ENCODE data around the gene NOC4L. TPM values are rescaled to one million over a fixed set of nuclear protein-coding genes. Genes with fewer than 3 reads are reported as not detected.

NOC4L gene
- total RNA-seq, 4 donors from 2014 or later: 7.5 to 13.4 (median 9.5) TPM

DNA sequence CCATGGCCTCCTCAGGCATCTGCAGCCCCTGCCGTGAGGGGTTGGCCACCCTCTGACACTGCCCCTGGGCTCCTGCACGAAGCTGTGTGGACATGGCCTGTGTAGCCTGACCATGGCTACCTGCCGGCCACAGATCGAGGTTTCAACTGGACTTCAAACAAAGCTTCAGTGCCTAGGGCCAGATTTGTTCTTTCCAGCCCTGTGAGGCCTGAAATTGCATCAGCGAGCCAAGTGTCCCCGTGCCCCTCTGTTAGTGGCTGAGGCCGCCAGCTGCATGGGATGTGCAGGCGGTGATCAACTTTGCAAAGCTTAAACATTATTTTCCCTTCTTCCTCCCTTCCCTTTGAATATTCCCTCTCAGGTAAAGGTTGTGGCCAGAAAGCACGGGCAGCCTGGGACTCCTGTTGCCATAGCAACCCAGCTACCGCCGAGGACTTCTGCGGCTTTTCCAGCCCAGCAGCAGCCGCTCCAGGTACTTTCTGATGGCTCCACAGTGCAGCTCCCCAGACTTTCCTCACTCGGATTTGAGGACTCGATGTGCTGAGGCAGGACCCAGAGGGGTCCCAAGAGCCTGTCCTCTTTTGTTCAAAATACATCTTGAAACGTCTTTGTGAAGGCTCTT, 35.9 kb upstream of the NOC4L start:
- TF ChIP-seq, protein P1, sequence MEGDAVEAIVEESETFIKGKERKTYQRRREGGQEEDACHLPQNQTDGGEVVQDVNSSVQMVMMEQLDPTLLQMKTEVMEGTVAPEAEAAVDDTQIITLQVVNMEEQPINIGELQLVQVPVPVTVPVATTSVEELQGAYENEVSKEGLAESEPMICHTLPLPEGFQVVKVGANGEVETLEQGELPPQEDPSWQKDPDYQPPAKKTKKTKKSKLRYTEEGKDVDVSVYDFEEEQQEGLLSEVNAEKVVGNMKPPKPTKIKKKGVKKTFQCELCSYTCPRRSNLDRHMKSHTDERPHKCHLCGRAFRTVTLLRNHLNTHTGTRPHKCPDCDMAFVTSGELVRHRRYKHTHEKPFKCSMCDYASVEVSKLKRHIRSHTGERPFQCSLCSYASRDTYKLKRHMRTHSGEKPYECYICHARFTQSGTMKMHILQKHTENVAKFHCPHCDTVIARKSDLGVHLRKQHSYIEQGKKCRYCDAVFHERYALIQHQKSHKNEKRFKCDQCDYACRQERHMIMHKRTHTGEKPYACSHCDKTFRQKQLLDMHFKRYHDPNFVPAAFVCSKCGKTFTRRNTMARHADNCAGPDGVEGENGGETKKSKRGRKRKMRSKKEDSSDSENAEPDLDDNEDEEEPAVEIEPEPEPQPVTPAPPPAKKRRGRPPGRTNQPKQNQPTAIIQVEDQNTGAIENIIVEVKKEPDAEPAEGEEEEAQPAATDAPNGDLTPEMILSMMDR (IDR thresholded peaks at IDR 0.05): no peak
- TF ChIP-seq EP300 (IDR thresholded peaks at IDR 0.05) (no peak), POLR2AphosphoS5 (IDR thresholded peaks at IDR 0.05) (no peak), POLR2A (IDR thresholded peaks at IDR 0.05) (no peak)
- no peak for ATAC-seq
- 66% methylated on average over 9 of the region's 16 CpGs; no CpG with 5 or more reads in 1 of the 2 donors for WGBS, 2 donors (ENCODE audit: low coverage in 1 of 2)
- Histone ChIP-seq H3K4me1 (no peaks in the 10 kb centered on the region), H3K4me3 (no peak overlapping the region), H3K27ac (no peak overlapping the region), H3K36me3 (peaks cover 0 to 84% of the 10 kb centered on the region in 2 donors), H3K9me3 (no peaks in the 10 kb centered on the region), H3K27me3 (no peaks in the 10 kb centered on the region)

GRCh38 chr12:132109741-132110140, 34.5 kb upstream of the NOC4L start:
- Histone ChIP-seq H3K9me3 (no peaks in the 10 kb centered on the region), H3K4me3 (no peak overlapping the region), H3K36me3 (peaks cover 0 to 91% of the 10 kb centered on the region in 2 donors), H3K27ac (no peak overlapping the region), H3K27me3 (no peaks in the 10 kb centered on the region), H3K4me1 (no peaks in the 10 kb centered on the region)
- 75 to 90% methylated on average over 6 to 8 of the region's 8 CpGs for WGBS, 2 donors (ENCODE audit: low coverage in 1 of 2)
- no peak for TF ChIP-seq POLR2AphosphoS5 (IDR thresholded peaks at IDR 0.05)
- TF ChIP-seq, protein P1 (IDR thresholded peaks at IDR 0.05): no peak
- no peak for TF ChIP-seq POLR2A (IDR thresholded peaks at IDR 0.05)
- TF ChIP-seq EP300 (IDR thresholded peaks at IDR 0.05): no peak
- ATAC-seq: no peak

- H3K27ac ChIP-seq: no peak overlapping the region
- H3K4me1 ChIP-seq: no peaks in the 10 kb centered on the region
- ATAC-seq: no peak
- H3K27me3 ChIP-seq: no peaks in the 10 kb centered on the region
- H3K9me3 ChIP-seq: no peaks in the 10 kb centered on the region
- peaks cover 0 to 91% of the 10 kb centered on the region in 2 donors for H3K36me3 ChIP-seq
- 63 to 87% methylated on average over 3 of the region's 3 CpGs for WGBS, 2 donors (ENCODE audit: low coverage in 1 of 2)
- H3K4me3 ChIP-seq: no peak overlapping the region
- TF ChIP-seq EP300 (IDR thresholded peaks at IDR 0.05): no peak
- no peak for TF ChIP-seq POLR2A (IDR thresholded peaks at IDR 0.05)
- TF ChIP-seq, protein P1 (IDR thresholded peaks at IDR 0.05): no peak
- no peak for TF ChIP-seq POLR2AphosphoS5 (IDR thresholded peaks at IDR 0.05)
Measured at GRCh38 chr12:132110677-132111076, 33.6 kb upstream of the NOC4L start.

GRCh38 chr12:132111654-132112304, 32.5 kb upstream of the NOC4L start:
- Histone ChIP-seq H3K4me1 (no peaks in the 10 kb centered on the region), H3K9me3 (no peaks in the 10 kb centered on the region), H3K27me3 (no peaks in the 10 kb centered on the region), H3K36me3 (peaks cover 0 to 93% of the 10 kb centered on the region in 2 donors), H3K27ac (no peak overlapping the region), H3K4me3 (no peak overlapping the region)
- ATAC-seq: no peak
- WGBS, 2 donors (ENCODE audit: low coverage in 1 of 2): 40 to 58% methylated on average over 1 to 3 of the region's 19 CpGs
- TF ChIP-seq, protein P1 (IDR thresholded peaks at IDR 0.05): no peak
- TF ChIP-seq POLR2A (IDR thresholded peaks at IDR 0.05) (no peak), POLR2AphosphoS5 (IDR thresholded peaks at IDR 0.05) (no peak), EP300 (IDR thresholded peaks at IDR 0.05) (no peak)

DNA sequence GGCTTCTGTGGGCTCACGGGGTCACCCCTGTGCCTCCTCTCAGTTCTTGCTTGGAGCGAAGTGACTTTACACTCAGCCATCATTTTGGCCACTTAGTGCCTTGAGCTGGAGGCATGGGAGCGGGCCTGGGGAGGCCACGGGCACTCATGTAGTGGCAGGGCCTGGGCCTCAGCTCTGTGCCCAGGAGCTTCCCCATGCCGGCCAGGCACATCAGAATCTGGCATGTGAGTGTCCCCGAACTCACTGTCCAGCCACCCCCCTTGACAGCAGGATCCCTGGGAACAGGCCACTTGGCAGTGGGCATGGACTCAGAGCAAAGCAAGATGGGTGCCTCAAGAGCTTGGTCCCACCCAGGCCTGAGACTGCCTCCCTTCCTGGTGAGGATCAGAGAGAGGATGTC, 29.6 kb upstream of the NOC4L start:
- Histone ChIP-seq H3K27ac (no peak overlapping the region), H3K27me3 (no peaks in the 10 kb centered on the region), H3K4me1 (no peaks in the 10 kb centered on the region), H3K4me3 (no peak overlapping the region), H3K9me3 (no peaks in the 10 kb centered on the region), H3K36me3 (peaks cover 0 to 98% of the 10 kb centered on the region in 2 donors)
- ATAC-seq: no peak
- TF ChIP-seq POLR2A (IDR thresholded peaks at IDR 0.05) (no peak), POLR2AphosphoS5 (IDR thresholded peaks at IDR 0.05) (no peak), EP300 (IDR thresholded peaks at IDR 0.05) (no peak)
- TF ChIP-seq, protein P1 (IDR thresholded peaks at IDR 0.05): no peak
- WGBS, 2 donors (ENCODE audit: low coverage in 1 of 2): 92% methylated on average over 2 of the region's 6 CpGs; no CpG with 5 or more reads in 1 of the 2 donors
